Measurements from ENCODE around the gene MAPT.

MAPT gene

GRCh38 chr17:45948498-45948880 lies 54.1 kb downstream of the MAPT start:
- Histone ChIP-seq H3K4me1 (ENCODE audit: insufficient read depth, low read length) (peaks cover 8% of the 10 kb centered on the region), H3K27me3 (ENCODE audit: control insufficient read depth in 1 of 2, insufficient read depth in 2 of 2, low read length in 2 of 2) (peaks cover 9 to 10% of the 10 kb centered on the region in 2 donors), H3K9ac (ENCODE audit: low read length) (no peak overlapping the region), H3K9me3 (ENCODE audit: low read length) (no peaks in the 10 kb centered on the region), H3K4me3 (ENCODE audit: low read depth in 1 of 2, low read length in 2 of 2) (peak overlapping the region in 1 of 2 donors; percentile 44), H3K36me3 (ENCODE audit: insufficient read depth, low read length) (no peaks in the 10 kb centered on the region), H3K27ac (ENCODE audit: low read depth, low read length) (peak overlapping the region; percentile 48)

GRCh38 chr17:45948881-45949624 lies 54.7 kb downstream of the MAPT start:
- peak overlapping the region in 1 of 2 donors; percentile 44 for H3K4me3 ChIP-seq (ENCODE audit: low read depth in 1 of 2, low read length in 2 of 2)
- no peaks in the 10 kb centered on the region for H3K9me3 ChIP-seq (ENCODE audit: low read length)
- no peak overlapping the region for H3K9ac ChIP-seq (ENCODE audit: low read length)
- peak overlapping the region; percentile 57 for H3K27ac ChIP-seq (ENCODE audit: low read depth, low read length)
- peaks cover 9 to 10% of the 10 kb centered on the region in 2 donors for H3K27me3 ChIP-seq (ENCODE audit: control insufficient read depth in 1 of 2, insufficient read depth in 2 of 2, low read length in 2 of 2)
- no peaks in the 10 kb centered on the region for H3K36me3 ChIP-seq (ENCODE audit: insufficient read depth, low read length)
- peaks cover 8% of the 10 kb centered on the region for H3K4me1 ChIP-seq (ENCODE audit: insufficient read depth, low read length)

GRCh38 chr17:45949755-45950320 lies 55.5 kb downstream of the MAPT start:
- Histone ChIP-seq H3K4me1 (ENCODE audit: insufficient read depth, low read length) (peaks cover 8% of the 10 kb centered on the region), H3K36me3 (ENCODE audit: insufficient read depth, low read length) (no peaks in the 10 kb centered on the region), H3K27me3 (ENCODE audit: control insufficient read depth in 1 of 2, insufficient read depth in 2 of 2, low read length in 2 of 2) (peaks cover 9 to 10% of the 10 kb centered on the region in 2 donors), H3K9me3 (ENCODE audit: low read length) (no peaks in the 10 kb centered on the region), H3K9ac (ENCODE audit: low read length) (no peak overlapping the region), H3K4me3 (ENCODE audit: low read depth in 1 of 2, low read length in 2 of 2) (no peak overlapping the region), H3K27ac (ENCODE audit: low read depth, low read length) (no peak overlapping the region)

- H3K36me3 ChIP-seq (ENCODE audit: insufficient read depth, low read length), result no peaks in the 10 kb centered on the region
- H3K4me1 ChIP-seq (ENCODE audit: insufficient read depth, low read length), result peaks cover 8% of the 10 kb centered on the region
- no peak overlapping the region for H3K9ac ChIP-seq (ENCODE audit: low read length)
- no peak overlapping the region for H3K27ac ChIP-seq (ENCODE audit: low read depth, low read length)
- H3K27me3 ChIP-seq (ENCODE audit: control insufficient read depth in 1 of 2, insufficient read depth in 2 of 2, low read length in 2 of 2), result peaks cover 9 to 10% of the 10 kb centered on the region in 2 donors
- no peaks in the 10 kb centered on the region for H3K9me3 ChIP-seq (ENCODE audit: low read length)
- no peak overlapping the region for H3K4me3 ChIP-seq (ENCODE audit: low read depth in 1 of 2, low read length in 2 of 2)
These were observed 56.5 kb downstream of the MAPT start for GRCh38 chr17:45950888-45951287.

GRCh38 chr17:45951403-45951802 lies 57.0 kb downstream of the MAPT start:
- H3K27ac ChIP-seq (ENCODE audit: low read depth, low read length), result no peak overlapping the region
- H3K9me3 ChIP-seq (ENCODE audit: low read length), result no peaks in the 10 kb centered on the region
- no peak overlapping the region for H3K9ac ChIP-seq (ENCODE audit: low read length)
- peaks cover 8% of the 10 kb centered on the region for H3K4me1 ChIP-seq (ENCODE audit: insufficient read depth, low read length)
- no peak overlapping the region for H3K4me3 ChIP-seq (ENCODE audit: low read depth in 1 of 2, low read length in 2 of 2)
- H3K36me3 ChIP-seq (ENCODE audit: insufficient read depth, low read length), result no peaks in the 10 kb centered on the region
- peaks cover 9 to 10% of the 10 kb centered on the region in 2 donors for H3K27me3 ChIP-seq (ENCODE audit: control insufficient read depth in 1 of 2, insufficient read depth in 2 of 2, low read length in 2 of 2)

- H3K27ac ChIP-seq (ENCODE audit: low read depth, low read length), result no peak overlapping the region
- H3K4me1 ChIP-seq (ENCODE audit: insufficient read depth, low read length), result peaks cover 8% of the 10 kb centered on the region
- no peak overlapping the region for H3K9ac ChIP-seq (ENCODE audit: low read length)
- no peak overlapping the region for H3K4me3 ChIP-seq (ENCODE audit: low read depth in 1 of 2, low read length in 2 of 2)
- peaks cover 9 to 10% of the 10 kb centered on the region in 2 donors for H3K27me3 ChIP-seq (ENCODE audit: control insufficient read depth in 1 of 2, insufficient read depth in 2 of 2, low read length in 2 of 2)
- H3K9me3 ChIP-seq (ENCODE audit: low read length), result no peaks in the 10 kb centered on the region
- no peaks in the 10 kb centered on the region for H3K36me3 ChIP-seq (ENCODE audit: insufficient read depth, low read length)
These were observed 57.6 kb downstream of the MAPT start for GRCh38 chr17:45951941-45952340.

- Histone ChIP-seq H3K27me3 (ENCODE audit: control insufficient read depth in 1 of 2, insufficient read depth in 2 of 2, low read length in 2 of 2) (peaks cover 9 to 10% of the 10 kb centered on the region in 2 donors), H3K9ac (ENCODE audit: low read length) (no peak overlapping the region), H3K27ac (ENCODE audit: low read depth, low read length) (no peak overlapping the region), H3K36me3 (ENCODE audit: insufficient read depth, low read length) (no peaks in the 10 kb centered on the region), H3K4me1 (ENCODE audit: insufficient read depth, low read length) (peaks cover 8% of the 10 kb centered on the region), H3K4me3 (ENCODE audit: low read depth in 1 of 2, low read length in 2 of 2) (no peak overlapping the region), H3K9me3 (ENCODE audit: low read length) (no peaks in the 10 kb centered on the region)
These were observed 58.5 kb downstream of the MAPT start for GRCh38 chr17:45952814-45953320.

GRCh38 chr17:45953561-45953960 lies 59.2 kb downstream of the MAPT start:
- H3K27me3 ChIP-seq (ENCODE audit: control insufficient read depth in 1 of 2, insufficient read depth in 2 of 2, low read length in 2 of 2), result peaks cover 9 to 10% of the 10 kb centered on the region in 2 donors
- H3K9ac ChIP-seq (ENCODE audit: low read length), result no peak overlapping the region
- no peaks in the 10 kb centered on the region for H3K36me3 ChIP-seq (ENCODE audit: insufficient read depth, low read length)
- no peak overlapping the region for H3K4me3 ChIP-seq (ENCODE audit: low read depth in 1 of 2, low read length in 2 of 2)
- H3K27ac ChIP-seq (ENCODE audit: low read depth, low read length), result no peak overlapping the region
- H3K9me3 ChIP-seq (ENCODE audit: low read length), result no peaks in the 10 kb centered on the region
- peaks cover 3% of the 10 kb centered on the region for H3K4me1 ChIP-seq (ENCODE audit: insufficient read depth, low read length)

- no peak overlapping the region for H3K9ac ChIP-seq (ENCODE audit: low read length)
- H3K27me3 ChIP-seq (ENCODE audit: control insufficient read depth in 1 of 2, insufficient read depth in 2 of 2, low read length in 2 of 2), result peaks cover 3 to 5% of the 10 kb centered on the region in 2 donors
- no peaks in the 10 kb centered on the region for H3K36me3 ChIP-seq (ENCODE audit: insufficient read depth, low read length)
- H3K4me1 ChIP-seq (ENCODE audit: insufficient read depth, low read length), result no peaks in the 10 kb centered on the region
- no peak overlapping the region for H3K4me3 ChIP-seq (ENCODE audit: low read depth in 1 of 2, low read length in 2 of 2)
- no peaks in the 10 kb centered on the region for H3K9me3 ChIP-seq (ENCODE audit: low read length)
- no peak overlapping the region for H3K27ac ChIP-seq (ENCODE audit: low read depth, low read length)
These were observed 60.6 kb downstream of the MAPT start for GRCh38 chr17:45954914-45955313.

- H3K27ac ChIP-seq (ENCODE audit: low read depth, low read length), result no peak overlapping the region
- no peak overlapping the region for H3K4me3 ChIP-seq (ENCODE audit: low read depth in 1 of 2, low read length in 2 of 2)
- H3K9ac ChIP-seq (ENCODE audit: low read length), result no peak overlapping the region
- no peaks in the 10 kb centered on the region for H3K9me3 ChIP-seq (ENCODE audit: low read length)
- no peaks in the 10 kb centered on the region for H3K36me3 ChIP-seq (ENCODE audit: insufficient read depth, low read length)
- no peaks in the 10 kb centered on the region for H3K4me1 ChIP-seq (ENCODE audit: insufficient read depth, low read length)
- H3K27me3 ChIP-seq (ENCODE audit: control insufficient read depth in 1 of 2, insufficient read depth in 2 of 2, low read length in 2 of 2), result peaks cover 0 to 5% of the 10 kb centered on the region in 2 donors
These were observed 61.0 kb downstream of the MAPT start for GRCh38 chr17:45955326-45955725.

- Histone ChIP-seq H3K27ac (ENCODE audit: low read depth, low read length) (no peak overlapping the region), H3K4me3 (ENCODE audit: low read depth in 1 of 2, low read length in 2 of 2) (no peak overlapping the region), H3K36me3 (ENCODE audit: insufficient read depth, low read length) (no peaks in the 10 kb centered on the region), H3K9ac (ENCODE audit: low read length) (no peak overlapping the region), H3K27me3 (ENCODE audit: control insufficient read depth in 1 of 2, insufficient read depth in 2 of 2, low read length in 2 of 2) (peaks cover 0 to 5% of the 10 kb centered on the region in 2 donors), H3K9me3 (ENCODE audit: low read length) (no peaks in the 10 kb centered on the region), H3K4me1 (ENCODE audit: insufficient read depth, low read length) (no peaks in the 10 kb centered on the region)
These were observed 61.7 kb downstream of the MAPT start for GRCh38 chr17:45956090-45956489.
